K562 (cell line): ENCODE results near the gene KLK14. TPM values are rescaled to one million over a fixed set of nuclear protein-coding genes. Genes with fewer than 3 reads are reported as not detected.

Experiments
- ATAC-seq: fragments of 200-7000 bp; cut with Tn5 transposase; 3 replicates; pipeline ENCODE4 v1.9.1; 2020; ENCODE audit warnings: moderate library complexity
- BruUV-seq: library from RNA; stranded (reverse); fragments of 400-500 nt; replicated peaks from 2 replicates; lab custom pipeline; 2021; lab: Mats Ljungman, UMichigan
- CTCF ChIA-PET: fragments of 300-600 bp; formaldehyde crosslinking; extraction: SDS; loops from one replicate; lab custom pipeline; 2021; ENCODE audit warnings: low intra/inter-chr PET ratio; lab: Yijun Ruan, JAX
- POLR2A ChIA-PET: fragments of 300-600, 350-650 bp; sonication (Branson Sonifier 250); formaldehyde crosslinking; extraction: SDS; loops from one replicate; lab custom pipeline; 2021; ENCODE audit warnings: antibody characterized with exemption, inconsistent platforms; lab: Yijun Ruan, JAX
- DNase-seq, 4 experiments: peaks; one replicate each; pipeline versions ENCODE4 v3.0.0 to v3.0.0-alpha.2; 2011 to 2018; ENCODE audit warnings: low spot score in 3 of 4, mixed read lengths in 3 of 4; ENCODE audit errors: extremely low read depth in 1 of 4
- FAIRE-seq: peaks from 2 replicates; lab custom pipeline; 2011; peaks lifted over from hg19 to GRCh38; lab: Jason Lieb, UNC
- H2AFZ ChIP-seq: 2 replicates; pipeline ENCODE4 v1.6.0; 2011; ENCODE audit warnings: low read depth, low read length, control low read depth, inconsistent platforms
- H3K27ac ChIP-seq: fragments of 200-600 bp; 3 replicates; pipeline ENCODE4 v1.8.0; 2011; ENCODE audit warnings: low read depth, mild to moderate bottlenecking, control low read depth, inconsistent platforms, low read length, moderate library complexity, mixed read lengths; ENCODE audit errors: extremely low read depth
- H3K27me3 ChIP-seq, 2 experiments: fragments of 300-600 bp in 1 of 2; 2 replicates in 1 of 2; 3 replicates in 1 of 2; pipeline versions ENCODE4 v1.6.0 to v1.8.0; 2011; ENCODE audit warnings: inconsistent platforms in 2 of 2, low read length in 2 of 2, mild to moderate bottlenecking in 1 of 2, mixed read lengths in 1 of 2, moderate library complexity in 1 of 2; ENCODE audit not compliant: control insufficient read depth in 2 of 2, insufficient read depth in 2 of 2
- H3K36me3 ChIP-seq: fragments of 300-600 bp; 3 replicates; pipeline ENCODE4 v1.8.0; 2011; ENCODE audit warnings: mild to moderate bottlenecking, low read length, inconsistent platforms; ENCODE audit not compliant: control insufficient read depth, insufficient read depth
- H3K4me1 ChIP-seq, 2 experiments: fragments of 200-600 bp in 1 of 2; replicated peaks in 1 of 2; 2 replicates in 1 of 2; 3 replicates in 1 of 2; pipeline versions ENCODE4 v1.5.1 to v1.8.0; 2011; ENCODE audit warnings: inconsistent platforms in 2 of 2, low read length in 2 of 2, mild to moderate bottlenecking in 1 of 2, mixed read lengths in 1 of 2, moderate library complexity in 1 of 2; ENCODE audit not compliant: control insufficient read depth in 2 of 2, insufficient read depth in 2 of 2
- H3K4me2 ChIP-seq: 2 replicates; pipeline ENCODE4 v1.6.1; 2011; ENCODE audit warnings: low read length, control low read depth, inconsistent platforms, mixed read lengths; ENCODE audit not compliant: insufficient read depth
- H3K4me3 ChIP-seq: fragments of 200-600 bp; sonication (generic), shearing (Covaris generic); 2 replicates; pipeline ENCODE4 v1.5.1; 2016; ENCODE audit warnings: control low read depth, inconsistent platforms
- H3K79me2 ChIP-seq: fragments of 200-600 bp; 3 replicates; pipeline ENCODE4 v1.8.0; 2011; ENCODE audit warnings: low read length, inconsistent platforms; ENCODE audit not compliant: control insufficient read depth, insufficient read depth
- H3K9ac ChIP-seq, 2 experiments: 2 replicates each; pipeline versions ENCODE4 v1.6.0 to v1.6.1; 2011; ENCODE audit warnings: low read depth in 2 of 2, low read length in 2 of 2, control low read depth in 1 of 2, inconsistent platforms in 1 of 2, mild to moderate bottlenecking in 1 of 2, mixed read lengths in 1 of 2; ENCODE audit not compliant: insufficient read depth in 1 of 2
- H3K9me1 ChIP-seq: one replicate; pipeline ENCODE4 v1.6.0; 2011; ENCODE audit warnings: inconsistent platforms, mild to moderate bottlenecking, low read length, moderate library complexity; ENCODE audit not compliant: control insufficient read depth, insufficient read depth
- H3K9me3 ChIP-seq: replicated peaks from 2 replicates; pipeline ENCODE4 v1.5.1; 2011; ENCODE audit warnings: low read depth, low read length, inconsistent platforms; ENCODE audit not compliant: control insufficient read depth, insufficient read depth
- H4K20me1 ChIP-seq: replicated peaks from 2 replicates; pipeline ENCODE4 v1.6.1; 2011; ENCODE audit warnings: low read length, inconsistent platforms, mixed read lengths; ENCODE audit not compliant: control insufficient read depth, insufficient read depth
- BDP1 ChIP-seq: IDR thresholded peaks from 3 replicates; pipeline ENCODE4 v1.6.1; 2011; ENCODE audit not compliant: insufficient read length, insufficient read depth
- DMBX1 ChIP-seq: fragments of 250-450 bp; sonication (Bioruptor Pico); IDR thresholded peaks from 2 replicates; pipeline ENCODE4 v1.8.0; 2022; ENCODE audit warnings: inconsistent platforms, mild to moderate bottlenecking, moderate library complexity, borderline replicate concordance
- HMG20B ChIP-seq: fragments of 250-450 bp; sonication (Bioruptor Pico); IDR thresholded peaks from 2 replicates; pipeline ENCODE4 v1.5.0; 2021; ENCODE audit warnings: mild to moderate bottlenecking
- MAFG ChIP-seq: fragments of 450-650 bp; conservative IDR thresholded peaks from 2 replicates; pipeline ENCODE4 v1.6.1; 2016; ENCODE audit warnings: missing genetic modification characterization, missing compliant biosample characterization
- MAFK ChIP-seq: IDR thresholded peaks from 2 replicates; pipeline ENCODE4 v1.6.1; 2011; ENCODE audit warnings: low read length, improper control_type of control experiment
- NR3C1 ChIP-seq: sonication (generic); formaldehyde crosslinking; IDR thresholded peaks from 2 replicates; pipeline ENCODE4 v1.8.1; 2022; ENCODE audit warnings: missing genetic modification reagents
- NR4A1 ChIP-seq, 2 experiments: fragments of 250-450 bp in 1 of 2; fragments of 450-650 bp in 1 of 2; sonication (Bioruptor Pico) in 1 of 2; IDR thresholded peaks; 2 replicates each; pipeline versions ENCODE4 v1.4.0 to v1.6.1; 2016 to 2020; ENCODE audit warnings: mild to moderate bottlenecking in 2 of 2, missing compliant biosample characterization in 1 of 2, missing genetic modification characterization in 1 of 2, moderate library complexity in 1 of 2
- POLR2B ChIP-seq: fragments of 450-650 bp; IDR thresholded peaks from 2 replicates; pipeline ENCODE4 v1.6.1; 2018; ENCODE audit warnings: low read depth; ENCODE audit not compliant: partially characterized antibody
- RAD21 ChIP-seq, 2 experiments: fragments of 250-450 bp in 1 of 2; fragments of 450-650 bp in 1 of 2; sonication (Bioruptor Pico) in 1 of 2; formaldehyde crosslinking in 1 of 2; IDR thresholded peaks in 1 of 2; conservative IDR thresholded peaks in 1 of 2; 2 replicates each; pipeline versions ENCODE4 v1.4.0 to v1.8.0; 2020 to 2022; ENCODE audit warnings: mild to moderate bottlenecking in 2 of 2, moderate library complexity in 1 of 2
- TEAD2 ChIP-seq: fragments of 450-650 bp; IDR thresholded peaks from 2 replicates; pipeline ENCODE4 v1.6.1; 2016; ENCODE audit warnings: missing genetic modification characterization, control low read depth, missing compliant biosample characterization
- ZNF197 ChIP-seq: fragments of 200-800 bp; sonication (Bioruptor generic); IDR thresholded peaks from 2 replicates; pipeline ENCODE4 v1.6.1; 2016; ENCODE audit warnings: low read depth, missing genetic modification characterization, missing compliant biosample characterization
- ZNF408 ChIP-seq: fragments of 250-450 bp; sonication (Bioruptor Pico); IDR thresholded peaks from 2 replicates; pipeline ENCODE4 v1.4.0; 2020; ENCODE audit warnings: low read depth, mild to moderate bottlenecking, moderate library complexity
- WGBS: fragments of 100-300 bp; shearing (Covaris generic); methylation state at CpG from one replicate; pipeline ENCODE4 v1.1.6; 2016; ENCODE audit warnings: low coverage, mixed read lengths; ENCODE audit not compliant: insufficient coverage; ENCODE audit errors: missing lambda C conversion rate; 5-methylcytosine and 5-hydroxymethylcytosine counted together
- in situ Hi-C: fragments of 300-500 bp; cut with MboI; formaldehyde crosslinking; loops from 4 replicates; pipeline ENCODE4 v1.15.0; 2018; ENCODE audit warnings: inconsistent platforms, mixed read lengths
- intact Hi-C: fragments of 100-400 bp; cut with micrococcal nuclease; formaldehyde crosslinking; loops from 2 replicates; pipeline ENCODE4 v1.14.2; 2022
- polyA plus RNA-seq, 8 experiments: library from polyadenylated mRNA; depleted of rRNA in 4 of 8; stranded (reverse) in 5 of 8; unstranded in 3 of 8; fragments of >200 nt; fragmentation: Nextera tagmentation in 2 of 8; fragmentation: Illumina TruSeq in 1 of 8; extraction: Ambion mirVana in 2 of 8; extraction: Trizol in 1 of 8; gene quantifications; 2 replicates each; pipeline versions ENCODE4 v1.2.1 to v1.2.3, GENCODE V29; 2011 to 2014; ENCODE audit warnings: inconsistent platforms in 1 of 8, missing spikeins in 1 of 8
- total RNA-seq, 7 experiments: library from RNA; depleted of rRNA in 6 of 7; stranded (reverse); fragments of >200 nt in 6 of 7; fragmentation: Illumina TruSeq in 2 of 7; extraction: Trizol in 2 of 7; gene quantifications; 2 replicates each; pipeline versions ENCODE4 v1.2.1 to v1.2.3, GENCODE V29; 2011 to 2021; ENCODE audit warnings: low replicate concordance in 1 of 7
- TF ChIP-seq, protein P1 (sequence below): fragments of 250-450 bp; sonication (Bioruptor Pico); IDR thresholded peaks from 2 replicates; pipeline ENCODE4 v1.4.0; 2020; ENCODE audit warnings: mild to moderate bottlenecking, moderate library complexity

Gene KLK14
- total and polyA plus RNA-seq, 9 of the 15 experiments (the other 6 are each of a cell fraction or from before 2014, with no cell fraction given), result not detected

GRCh38 chr19:51055866-51056265 lies 26.8 kb downstream of the KLK14 start:
- no peak for ATAC-seq
- intact Hi-C loops, result no loop called here
- Histone ChIP-seq H3K36me3 (no peaks in the 10 kb centered on the region), H3K9ac (no peak overlapping the region), H3K9me3 (no peaks in the 10 kb centered on the region), H3K79me2 (no peaks in the 10 kb centered on the region), H3K27ac (no peak overlapping the region), H3K27me3 (peaks cover 14 to 17% of the 10 kb centered on the region in 2 experiments; a peak in 4 of 5 replicates), H4K20me1 (no peaks in the 10 kb centered on the region), H3K4me2 (no peak overlapping the region), H2AFZ (no peak overlapping the region), H3K4me3 (no peak overlapping the region), H3K9me1 (no peaks in the 10 kb centered on the region), H3K4me1 (no peaks in the 10 kb centered on the region)
- FAIRE-seq, result no peak
- TF ChIP-seq MAFG (tag) (no peak), NR4A1 (CRISPR knock-in tag; IDR thresholded peaks at IDR 0.05) (no peak), NR4A1 (tag; IDR thresholded peaks at IDR 0.05) (no peak), ZNF408 (CRISPR knock-in tag) (no peak), RAD21 (CRISPR knock-in tag; conservative IDR thresholded peaks at IDR 0.05 in 1 of 2, IDR thresholded peaks at IDR 0.05 in 1 of 2) (no peak), POLR2B (no peak), HMG20B (CRISPR knock-in tag) (no peak)
- POLR2A ChIA-PET, result no interaction called here
- no TSS peak for BruUV-seq
- CTCF ChIA-PET, result no interaction called here
- in situ Hi-C loops, result no loop called here
- DNase-seq, result no peak

- no peak for FAIRE-seq
These were observed 35.7 kb downstream of the KLK14 start for GRCh38 chr19:51047031-51047335.

More at GRCh38 chr19:51047031-51047335, 35.7 kb downstream of the KLK14 start:
- ChIA-PET CTCF (no interaction called here), POLR2A (interaction anchor here (1.3 kb wide), 1 partner anchor 12 kb away, joined by 3 read pairs; the partner anchor contains the start of gene KLK12)
- no TSS peak for BruUV-seq
- TF ChIP-seq NR3C1 (CRISPR knock-in tag), result no peak
- TF ChIP-seq DMBX1 (CRISPR knock-in tag), result no peak
- TF ChIP-seq MAFK, result no peak
- no peak for TF ChIP-seq BDP1
- TF ChIP-seq TEAD2 (tag), result no peak
- TF ChIP-seq ZNF197, result no peak
- TF ChIP-seq, protein P1, sequence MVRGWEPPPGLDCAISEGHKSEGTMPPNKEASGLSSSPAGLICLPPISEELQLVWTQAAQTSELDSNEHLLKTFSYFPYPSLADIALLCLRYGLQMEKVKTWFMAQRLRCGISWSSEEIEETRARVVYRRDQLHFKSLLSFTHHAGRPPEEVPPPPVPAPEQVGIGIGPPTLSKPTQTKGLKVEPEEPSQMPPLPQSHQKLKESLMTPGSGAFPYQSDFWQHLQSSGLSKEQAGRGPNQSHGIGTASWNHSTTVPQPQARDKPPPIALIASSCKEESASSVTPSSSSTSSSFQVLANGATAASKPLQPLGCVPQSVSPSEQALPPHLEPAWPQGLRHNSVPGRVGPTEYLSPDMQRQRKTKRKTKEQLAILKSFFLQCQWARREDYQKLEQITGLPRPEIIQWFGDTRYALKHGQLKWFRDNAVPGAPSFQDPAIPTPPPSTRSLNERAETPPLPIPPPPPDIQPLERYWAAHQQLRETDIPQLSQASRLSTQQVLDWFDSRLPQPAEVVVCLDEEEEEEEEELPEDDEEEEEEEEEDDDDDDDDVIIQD (CRISPR knock-in tag), result no peak
- H3K4me1 ChIP-seq, result no peaks in the 10 kb centered on the region
- in situ Hi-C loops, result no loop called here
- 7% methylated on average over 3 of the region's 4 CpGs for WGBS
- H3K4me2 ChIP-seq, result no peak overlapping the region
- H2AFZ ChIP-seq, result no peak overlapping the region
- H3K27me3 ChIP-seq, result peaks cover 6 to 19% of the 10 kb centered on the region in 2 experiments; a peak in 3 of 5 replicates
- no peak for DNase-seq
- H3K27ac ChIP-seq, result no peak overlapping the region
- ATAC-seq, result no peak
- no peak overlapping the region for H3K4me3 ChIP-seq
- intact Hi-C loops, result no loop called here
- H3K36me3 ChIP-seq, result no peaks in the 10 kb centered on the region
- no peak overlapping the region for H3K9ac ChIP-seq
- H4K20me1 ChIP-seq, result no peaks in the 10 kb centered on the region
- no peaks in the 10 kb centered on the region for H3K79me2 ChIP-seq
- no peaks in the 10 kb centered on the region for H3K9me1 ChIP-seq
- H3K9me3 ChIP-seq, result no peaks in the 10 kb centered on the region
